GM13976 (cell line): ENCODE results near the gene INSM1.
"Not testable (repeated sequence)": the region's sequence is repeated elsewhere in the genome, so short reads cannot be mapped to it uniquely, and the experiment has no call there.

Experiments
- DNase-seq: peaks from one replicate; pipeline ENCODE4 v3.0.0; 2012; ENCODE audit warnings: low spot score
- CTCF ChIP-seq: IDR thresholded peaks from 2 replicates; pipeline ENCODE4 v1.5.1; 2012; ENCODE audit warnings: borderline replicate concordance, mild to moderate bottlenecking; ENCODE audit not compliant: insufficient read depth; ENCODE audit errors: extremely low read depth, missing control alignments, control extremely low read depth
- in situ Hi-C: fragments of 300-500 bp; cut with MboI; formaldehyde crosslinking; loops from one replicate; pipeline ENCODE4 v1.12.0; 2022; ENCODE audit warnings: low sequenced_read_pairs, mixed read lengths, inconsistent platforms; ENCODE audit not compliant: unreplicated experiment

The INSM1 gene

DNA sequence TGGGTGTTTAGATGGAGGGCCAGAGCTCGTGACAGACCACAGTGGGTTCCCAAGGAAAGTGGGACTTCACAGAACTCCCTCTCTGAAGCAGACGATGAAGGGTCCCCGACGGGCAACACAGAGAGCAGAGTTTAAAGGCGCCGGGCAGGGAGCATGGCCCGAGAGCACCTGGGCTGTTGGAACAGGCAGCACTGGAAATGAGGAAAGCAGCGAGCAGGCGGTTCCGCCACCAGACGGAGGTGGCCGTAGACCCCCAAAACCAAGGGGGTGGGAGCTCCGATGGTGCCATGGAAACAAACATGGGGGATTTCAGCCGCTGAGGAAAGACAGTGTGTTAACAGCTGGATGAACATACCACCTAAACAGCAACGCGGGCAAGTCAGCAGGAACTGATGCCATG is 27.5 kb upstream of the INSM1 start:
- in situ Hi-C loops = no loop called here
- DNase-seq = no peak
- no peak for TF ChIP-seq CTCF

DNA sequence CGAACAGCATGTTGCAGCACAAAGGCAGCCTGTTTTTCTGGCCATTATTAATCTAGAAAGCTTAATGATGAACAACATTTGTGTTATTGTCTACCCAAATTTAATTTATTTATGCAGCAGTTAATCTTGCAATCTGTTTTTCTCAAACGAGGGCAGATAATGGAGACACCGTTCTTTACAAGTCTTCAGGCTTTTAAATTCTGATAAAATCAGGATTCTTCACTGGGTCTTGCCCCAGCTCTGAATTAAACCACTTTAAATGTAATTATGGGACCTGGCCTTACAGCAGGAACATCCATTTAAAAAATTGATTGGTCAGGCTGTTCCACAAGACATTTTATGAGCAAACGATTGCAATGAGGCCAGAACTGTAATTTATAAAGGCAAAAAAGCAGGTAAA is 26.5 kb upstream of the INSM1 start:
- DNase-seq = no peak
- in situ Hi-C loops = no loop called here
- TF ChIP-seq CTCF = no peak

DNA sequence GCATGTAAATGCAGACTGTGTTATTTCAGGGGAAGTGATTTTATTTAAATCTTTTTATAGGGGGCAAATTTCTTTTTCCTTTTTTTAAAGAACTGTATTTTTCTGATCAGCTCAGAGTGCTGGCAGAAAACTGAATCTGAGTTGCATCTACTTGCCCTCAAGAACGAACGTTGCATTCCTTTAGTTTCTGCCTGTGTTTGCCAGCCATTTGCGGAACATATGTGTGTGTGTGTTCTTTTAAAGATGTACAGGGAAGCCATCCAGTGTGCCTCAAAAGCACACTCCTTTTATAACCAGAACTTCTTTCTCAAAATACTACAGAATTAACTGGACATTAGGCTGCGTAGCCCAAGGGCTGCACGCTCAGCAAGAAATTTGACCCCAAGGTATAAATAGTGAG is 25.8 kb upstream of the INSM1 start:
- TF ChIP-seq CTCF = no peak
- no peak for DNase-seq
- in situ Hi-C loops = no loop called here

- TF ChIP-seq CTCF = no peak
- DNase-seq = no peak
- in situ Hi-C loops = no loop called here
Observed at GRCh38 chr20:20343932-20344331, 24.0 kb upstream of the INSM1 start.

GRCh38 chr20:20344476-20344875 is 23.4 kb upstream of the INSM1 start:
- DNase-seq = no peak
- no peak for TF ChIP-seq CTCF
- in situ Hi-C loops = no loop called here

GRCh38 chr20:20353576-20353975 is 14.3 kb upstream of the INSM1 start:
- no peak for TF ChIP-seq CTCF
- no peak for DNase-seq
- in situ Hi-C loops = loop anchor here (25.0 kb wide), 1 partner anchor 1159 kb away; the partner anchor contains the start of gene NKX2-2

- DNase-seq = not testable (repeated sequence)
- in situ Hi-C loops = loop anchor here (25.0 kb wide), 1 partner anchor 1157 kb away; the partner anchor contains the start of gene NKX2-2
Observed at GRCh38 chr20:20355503-20355902, 12.4 kb upstream of the INSM1 start.
